Smooth muscle cell (in vitro differentiated cells): Measurements from ENCODE around the gene DPY19L1. TPM values are rescaled to one million over a fixed set of nuclear protein-coding genes. Genes with fewer than 3 reads are reported as not detected.

Experiments used
- DNase-seq: peaks from one replicate; lab custom pipeline; 2025; ENCODE audit not compliant: unreplicated experiment; lab: John Stamatoyannopoulos, UW
- H2AFZ ChIP-seq: fragments of 200-600 bp; sonication (generic); 2 replicates; pipeline ENCODE4 v1.6.0; 2016; ENCODE audit warnings: antibody characterized with exemption, low read depth, mild to moderate bottlenecking
- H3F3A ChIP-seq: fragments of 200-600 bp; sonication (generic); 2 replicates; pipeline ENCODE4 v1.6.0; 2017; ENCODE audit warnings: antibody characterized with exemption, low read depth
- H3K27ac ChIP-seq: fragments of 200-600 bp; sonication (generic); 2 replicates; pipeline ENCODE4 v1.5.1; 2016; ENCODE audit warnings: low read depth, mild to moderate bottlenecking
- H3K27me3 ChIP-seq: fragments of 200-600 bp; sonication (generic); 2 replicates; pipeline ENCODE4 v1.6.1; 2016; ENCODE audit warnings: low read depth, mild to moderate bottlenecking
- H3K36me3 ChIP-seq: fragments of 200-600 bp; sonication (generic); 2 replicates; pipeline ENCODE4 v1.5.1; 2016; ENCODE audit warnings: low read depth
- H3K4me1 ChIP-seq: fragments of 200-600 bp; sonication (generic); 2 replicates; pipeline ENCODE4 v1.5.1; 2016; ENCODE audit warnings: low read depth
- H3K4me2 ChIP-seq: fragments of 200-600 bp; sonication (generic); 2 replicates; pipeline ENCODE4 v1.6.0; 2016; ENCODE audit warnings: mild to moderate bottlenecking
- H3K4me3 ChIP-seq: fragments of 200-600 bp; sonication (generic); 2 replicates; pipeline ENCODE4 v1.5.1; 2016; ENCODE audit warnings: mild to moderate bottlenecking
- H3K79me2 ChIP-seq: fragments of 200-600 bp; sonication (generic); 2 replicates; pipeline ENCODE4 v1.6.0; 2016; ENCODE audit warnings: low read depth, mild to moderate bottlenecking
- H3K9ac ChIP-seq: fragments of 200-600 bp; sonication (generic); 2 replicates; pipeline ENCODE4 v1.6.0; 2016; ENCODE audit warnings: low read depth
- H3K9me3 ChIP-seq: fragments of 200-600 bp; sonication (generic); replicated peaks from 2 replicates; pipeline ENCODE4 v1.5.1; 2016; ENCODE audit warnings: low read depth
- H4K20me1 ChIP-seq: fragments of 200-600 bp; sonication (generic); 2 replicates; pipeline ENCODE4 v1.6.0; 2016; ENCODE audit warnings: low read depth
- CTCF ChIP-seq: fragments of 200-600 bp; sonication (generic); IDR thresholded peaks from 2 replicates; pipeline ENCODE4 v1.5.1; 2017; ENCODE audit warnings: borderline replicate concordance, mild to moderate bottlenecking, antibody characterized with exemption; ENCODE audit not compliant: insufficient read depth, poor library complexity, severe bottlenecking
- WGBS: methylation state at CpG from one replicate; pipeline ENCODE4 v1.1.7; 2016; ENCODE audit warnings: low lambda C conversion rate; 5-methylcytosine and 5-hydroxymethylcytosine counted together
- polyA plus RNA-seq: library from polyadenylated mRNA; unstranded; fragments of >200 nt; fragmentation: Nextera tagmentation; extraction: Ambion mirVana; gene quantifications from 2 replicates; pipeline ENCODE4 v1.2.1, GENCODE V29; 2016
- total RNA-seq: library from RNA; depleted of rRNA; stranded (reverse); fragments of >200 nt; gene quantifications from 2 replicates; pipeline ENCODE4 v1.2.3, GENCODE V29; 2014

The DPY19L1 gene
- total and polyA plus RNA-seq, 2 experiments from 2014 or later, result 14.5 to 38.2 TPM

- Histone ChIP-seq H3K79me2 (peaks cover 47% of the 10 kb centered on the region), H3K4me3 (peak overlapping the region; percentile 93), H3K36me3 (no peaks in the 10 kb centered on the region), H3K4me1 (peaks cover 5% of the 10 kb centered on the region), H3F3A (no peaks in the 10 kb centered on the region), H3K27me3 (no peaks in the 10 kb centered on the region), H3K9me3 (no peaks in the 10 kb centered on the region), H3K4me2 (peak overlapping the region; percentile 90), H4K20me1 (peaks cover 43% of the 10 kb centered on the region), H2AFZ (peak overlapping the region; percentile 89), H3K27ac (peak overlapping the region; percentile 60), H3K9ac (peak overlapping the region; percentile 66)
- DNase-seq, result peak; percentile 15
- TF ChIP-seq CTCF, result no peak
- under 1% methylated on average over 35 of the region's 61 CpGs for WGBS
These were observed 719 bp downstream of the DPY19L1 start for GRCh38 chr7:35036361-35037171.

GRCh38 chr7:35035511-35035961, 1.7 kb downstream of the DPY19L1 start:
- Histone ChIP-seq H3K4me2 (peak overlapping the region; percentile 90), H3F3A (no peaks in the 10 kb centered on the region), H3K27me3 (no peaks in the 10 kb centered on the region), H3K4me1 (peaks cover 5% of the 10 kb centered on the region), H3K36me3 (no peaks in the 10 kb centered on the region), H3K4me3 (peak overlapping the region; percentile 93), H2AFZ (no peak overlapping the region), H3K9ac (peak overlapping the region; percentile 50), H4K20me1 (peaks cover 49% of the 10 kb centered on the region), H3K27ac (peak overlapping the region; percentile 60), H3K9me3 (no peaks in the 10 kb centered on the region), H3K79me2 (peaks cover 57% of the 10 kb centered on the region)
- no peak for DNase-seq
- WGBS, result 18% methylated on average over 5 of the region's 5 CpGs
- no peak for TF ChIP-seq CTCF

GRCh38 chr7:35032166-35032565, 5.1 kb downstream of the DPY19L1 start:
- no peak for DNase-seq
- Histone ChIP-seq H3F3A (no peaks in the 10 kb centered on the region), H3K27me3 (no peaks in the 10 kb centered on the region), H3K4me1 (peaks cover 5% of the 10 kb centered on the region), H3K79me2 (peaks cover 86% of the 10 kb centered on the region), H2AFZ (no peak overlapping the region), H3K4me2 (no peak overlapping the region), H3K27ac (no peak overlapping the region), H3K9ac (no peak overlapping the region), H4K20me1 (peaks cover 62% of the 10 kb centered on the region), H3K4me3 (no peak overlapping the region), H3K9me3 (no peaks in the 10 kb centered on the region), H3K36me3 (no peaks in the 10 kb centered on the region)
- no peak for TF ChIP-seq CTCF
- 44% methylated on average over 1 of the region's 1 CpG for WGBS
